Measurements from ENCODE around the gene ZBTB21. TPM values are rescaled to one million over a fixed set of nuclear protein-coding genes. Genes with fewer than 3 reads are reported as not detected.

The ZBTB21 gene
- total RNA-seq, 2 donors from 2014 or later: 17.3 to 23.1 TPM

DNA sequence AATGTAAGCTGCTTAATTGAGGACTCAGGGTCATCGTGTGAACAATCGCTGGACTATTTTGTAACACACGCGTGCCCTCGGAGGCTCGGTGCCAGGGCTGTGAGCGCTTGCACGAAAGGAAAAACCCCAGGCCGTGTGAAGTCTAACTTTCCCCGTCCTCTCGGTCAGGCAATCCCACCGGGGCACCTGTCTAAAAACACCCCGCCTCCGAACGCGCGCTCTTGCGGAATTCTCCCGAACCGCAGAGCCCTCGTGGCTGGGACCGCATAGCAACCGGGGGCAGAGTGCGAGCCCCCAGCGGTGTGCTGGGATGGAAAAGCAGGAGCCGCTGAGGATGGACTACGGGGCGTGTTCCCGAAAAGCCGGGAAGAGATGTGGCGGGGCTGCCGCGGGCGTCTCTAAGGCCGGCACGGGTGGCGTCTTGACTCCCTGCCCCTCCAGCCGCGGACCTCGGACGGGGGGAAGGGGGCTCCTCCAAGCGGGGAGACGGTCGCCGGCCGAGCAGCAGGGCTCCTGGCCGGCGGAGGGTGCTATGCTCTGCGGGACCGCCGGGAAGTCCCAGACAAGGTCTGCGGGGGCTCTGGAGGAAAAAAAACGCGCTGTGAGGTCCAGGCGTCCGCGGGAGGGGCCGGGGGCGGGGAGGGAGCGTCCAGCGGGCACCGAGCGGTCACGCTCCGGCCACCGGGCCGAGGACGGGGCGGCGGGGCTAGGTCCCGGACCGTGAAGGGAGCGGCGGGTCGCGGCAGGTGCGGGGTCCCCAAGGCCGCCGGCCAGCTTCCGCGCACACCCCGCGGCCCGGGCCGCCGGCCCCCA lies 936 bp downstream of the ZBTB21 start:
- Mint-ChIP-seq H3K4me3 (peak overlapping the region; percentile 80), H3K4me1 (peaks cover 13% of the 10 kb centered on the region), H3K27me3 (ENCODE audit: insufficient read depth) (peaks cover 18% of the 10 kb centered on the region), H3K27ac (peak overlapping the region; percentile 77), H3K36me3 (ENCODE audit: low read depth) (peaks cover 17% of the 10 kb centered on the region), H3K9me3 (peaks cover under 1% of the 10 kb centered on the region)
- peaks cover 6% of the 10 kb centered on the region for H3K27me3 ChIP-seq (ENCODE audit: control insufficient read depth, insufficient read depth, low read length, poor library complexity, severe bottlenecking)
- peaks cover 18% of the 10 kb centered on the region for H3K36me3 ChIP-seq (ENCODE audit: control insufficient read depth, insufficient read depth, low read length)
- peak overlapping the region; percentile 86 for H3K9ac ChIP-seq (ENCODE audit: extremely low read depth, low read length, poor library complexity, severe bottlenecking)
- peak; percentile 78 for DNase-seq
- H3K9me3 ChIP-seq (ENCODE audit: control insufficient read depth, low read length): no peaks in the 10 kb centered on the region
- 2% methylated on average over 47 to 86 of the region's 86 CpGs for WGBS, 2 experiments (ENCODE audit: insufficient coverage in 1 of 2, insufficient read length in 1 of 2)
- peaks cover 6% of the 10 kb centered on the region for H3K4me1 ChIP-seq (ENCODE audit: control insufficient read depth, insufficient read depth, low read length)
- peak overlapping the region; percentile 98 for H3K27ac ChIP-seq (ENCODE audit: low read depth, low read length)
- peak overlapping the region; percentile 89 for H3K4me3 ChIP-seq (ENCODE audit: low read length)
- peak; percentile 46 for TF ChIP-seq CTCF (conservative IDR thresholded peaks at IDR 0.05)

- TF ChIP-seq CTCF (conservative IDR thresholded peaks at IDR 0.05): no peak
- no peak overlapping the region for H3K27ac ChIP-seq (ENCODE audit: low read depth, low read length)
- H3K9me3 ChIP-seq (ENCODE audit: control insufficient read depth, low read length): no peaks in the 10 kb centered on the region
- H3K36me3 Mint-ChIP-seq (ENCODE audit: low read depth): peaks cover 24% of the 10 kb centered on the region
- H3K27me3 Mint-ChIP-seq (ENCODE audit: insufficient read depth): peaks cover 9% of the 10 kb centered on the region
- H3K4me1 ChIP-seq (ENCODE audit: control insufficient read depth, insufficient read depth, low read length): peaks cover 6% of the 10 kb centered on the region
- H3K4me1 Mint-ChIP-seq: peaks cover 13% of the 10 kb centered on the region
- DNase-seq: no peak
- H3K36me3 ChIP-seq (ENCODE audit: control insufficient read depth, insufficient read depth, low read length): peaks cover 28% of the 10 kb centered on the region
- no peaks in the 10 kb centered on the region for H3K9me3 Mint-ChIP-seq
- 96 to 100% methylated on average over 6 of the region's 6 CpGs for WGBS, 2 experiments (ENCODE audit: insufficient coverage in 1 of 2, insufficient read length in 1 of 2)
- peak overlapping the region; percentile 55 for H3K4me3 ChIP-seq (ENCODE audit: low read length)
- H3K4me3 Mint-ChIP-seq: no peak overlapping the region
- H3K9ac ChIP-seq (ENCODE audit: extremely low read depth, low read length, poor library complexity, severe bottlenecking): no peak overlapping the region
- H3K27me3 ChIP-seq (ENCODE audit: control insufficient read depth, insufficient read depth, low read length, poor library complexity, severe bottlenecking): peaks cover 6% of the 10 kb centered on the region
- H3K27ac Mint-ChIP-seq: no peak overlapping the region
These were observed 2.7 kb downstream of the ZBTB21 start for GRCh38 chr21:42007356-42007940.

- 88 to 95% methylated on average over 1 of the region's 1 CpG for WGBS, 2 experiments (ENCODE audit: insufficient coverage in 1 of 2, insufficient read length in 1 of 2)
- Mint-ChIP-seq H3K36me3 (ENCODE audit: low read depth) (peaks cover 29% of the 10 kb centered on the region), H3K27me3 (ENCODE audit: insufficient read depth) (peaks cover 2% of the 10 kb centered on the region)
These were observed 3.4 kb downstream of the ZBTB21 start for GRCh38 chr21:42006765-42007164.

More at GRCh38 chr21:42006765-42007164, 3.4 kb downstream of the ZBTB21 start:
- Mint-ChIP-seq H3K4me3 (no peak overlapping the region), H3K27ac (no peak overlapping the region), H3K9me3 (no peaks in the 10 kb centered on the region), H3K4me1 (peaks cover 13% of the 10 kb centered on the region)
- no peak for TF ChIP-seq CTCF (conservative IDR thresholded peaks at IDR 0.05)
- no peak for DNase-seq
- no peak overlapping the region for H3K27ac ChIP-seq (ENCODE audit: low read depth, low read length)
- peaks cover 35% of the 10 kb centered on the region for H3K36me3 ChIP-seq (ENCODE audit: control insufficient read depth, insufficient read depth, low read length)
- no peak overlapping the region for H3K4me3 ChIP-seq (ENCODE audit: low read length)
- no peaks in the 10 kb centered on the region for H3K9me3 ChIP-seq (ENCODE audit: control insufficient read depth, low read length)
- H3K4me1 ChIP-seq (ENCODE audit: control insufficient read depth, insufficient read depth, low read length): peaks cover 6% of the 10 kb centered on the region
- no peak overlapping the region for H3K9ac ChIP-seq (ENCODE audit: extremely low read depth, low read length, poor library complexity, severe bottlenecking)
- peaks cover 6% of the 10 kb centered on the region for H3K27me3 ChIP-seq (ENCODE audit: control insufficient read depth, insufficient read depth, low read length, poor library complexity, severe bottlenecking)

Data from endodermal cell (in vitro differentiated cells).